ENCODE measurements around the gene RTN3. TPM values are rescaled to one million over a fixed set of nuclear protein-coding genes. Genes with fewer than 3 reads are reported as not detected.

RTN3 gene
- total and polyA plus RNA-seq, 9 of the 15 experiments (the other 6 are each of a cell fraction or from before 2014, with no cell fraction given): 41.6 to 169 (median 93.5) TPM

DNA sequence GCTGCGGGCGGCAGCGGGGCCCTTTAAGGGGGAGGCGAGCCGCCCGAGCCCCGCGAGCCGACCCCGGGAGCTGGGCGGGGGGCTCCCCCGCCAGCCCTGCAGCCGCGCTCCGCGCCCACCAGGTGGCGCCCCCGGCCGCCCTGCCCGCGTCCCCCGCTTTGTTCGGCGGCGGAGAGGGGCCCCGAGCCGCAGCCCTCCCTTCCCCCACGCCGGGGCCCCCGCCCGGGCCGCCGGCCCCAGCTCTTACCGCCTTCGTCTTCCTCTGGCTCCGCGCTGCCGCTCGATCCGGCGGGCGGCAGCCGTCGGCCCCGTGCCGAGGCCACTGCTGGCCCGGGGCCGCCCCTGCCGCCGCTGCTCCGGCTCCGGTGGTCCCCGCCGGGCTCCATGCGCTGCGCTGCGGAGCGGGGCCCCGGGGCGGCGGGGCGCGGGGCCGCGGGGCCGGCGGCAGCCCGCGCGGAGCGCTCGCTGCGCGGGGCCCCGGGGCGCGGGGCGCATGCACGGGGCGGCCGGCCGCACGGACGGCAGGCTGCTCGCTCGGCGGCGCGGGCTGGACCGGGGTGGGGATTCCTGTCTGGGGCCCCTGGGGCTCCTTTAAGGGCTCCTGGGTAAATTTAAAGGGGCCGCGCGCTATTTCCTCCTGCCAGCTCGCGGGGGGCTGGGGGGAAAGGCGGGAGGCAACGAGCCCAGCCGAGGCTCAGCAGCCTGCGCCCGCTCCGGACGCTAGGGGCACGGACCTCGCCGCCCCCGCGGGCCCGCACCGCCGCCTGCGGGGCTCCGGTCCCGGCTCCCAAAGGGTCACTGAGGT, 87.1 kb downstream of the RTN3 start, which contains the start of gene ZFTA (continued):
- TF ChIP-seq, protein P1, sequence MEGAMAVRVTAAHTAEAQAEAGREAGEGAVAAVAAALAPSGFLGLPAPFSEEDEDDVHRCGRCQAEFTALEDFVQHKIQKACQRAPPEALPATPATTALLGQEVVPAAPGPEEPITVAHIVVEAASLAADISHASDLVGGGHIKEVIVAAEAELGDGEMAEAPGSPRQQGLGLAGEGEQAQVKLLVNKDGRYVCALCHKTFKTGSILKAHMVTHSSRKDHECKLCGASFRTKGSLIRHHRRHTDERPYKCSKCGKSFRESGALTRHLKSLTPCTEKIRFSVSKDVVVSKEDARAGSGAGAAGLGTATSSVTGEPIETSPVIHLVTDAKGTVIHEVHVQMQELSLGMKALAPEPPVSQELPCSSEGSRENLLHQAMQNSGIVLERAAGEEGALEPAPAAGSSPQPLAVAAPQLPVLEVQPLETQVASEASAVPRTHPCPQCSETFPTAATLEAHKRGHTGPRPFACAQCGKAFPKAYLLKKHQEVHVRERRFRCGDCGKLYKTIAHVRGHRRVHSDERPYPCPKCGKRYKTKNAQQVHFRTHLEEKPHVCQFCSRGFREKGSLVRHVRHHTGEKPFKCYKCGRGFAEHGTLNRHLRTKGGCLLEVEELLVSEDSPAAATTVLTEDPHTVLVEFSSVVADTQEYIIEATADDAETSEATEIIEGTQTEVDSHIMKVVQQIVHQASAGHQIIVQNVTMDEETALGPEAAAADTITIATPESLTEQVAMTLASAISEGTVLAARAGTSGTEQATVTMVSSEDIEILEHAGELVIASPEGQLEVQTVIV (CRISPR knock-in tag; IDR thresholded peaks at IDR 0.05; ENCODE audit: borderline replicate concordance): no peak
- TF ChIP-seq CHD2 (IDR thresholded peaks at IDR 0.05; ENCODE audit: low read depth, low read length) (peak; percentile 30; the same call in 1 of the 2 replicates), SIN3B (IDR thresholded peaks at IDR 0.05; ENCODE audit: low read depth) (peak; percentile 49), ZBTB7A (IDR thresholded peaks at IDR 0.05; ENCODE audit: borderline replicate concordance, control insufficient read depth, low read depth, low read length) (peak; percentile 99), SP2 (IDR thresholded peaks at IDR 0.05; ENCODE audit: extremely low read depth, low read depth, low read length, poor library complexity, severe bottlenecking) (no peak), ZFP30 (CRISPR knock-in tag; IDR thresholded peaks at IDR 0.05; ENCODE audit: borderline replicate concordance) (no peak), ILF3 (IDR thresholded peaks at IDR 0.05; ENCODE audit: borderline replicate concordance) (0 out of 2 replicates have a peak, but pooled peaks have one; percentile 18), IRF2 (CRISPR knock-in tag; IDR thresholded peaks at IDR 0.05) (no peak), RAD21 (CRISPR knock-in tag; conservative IDR thresholded peaks at IDR 0.05 in 1 of 2, IDR thresholded peaks at IDR 0.05 in 1 of 2) (peak in 1 of 2 experiments; percentile 76; a peak in 3 of 4 replicates), GATAD2B (IDR thresholded peaks at IDR 0.05; ENCODE audit: borderline replicate concordance) (peak; percentile 77), NCOA6 (IDR thresholded peaks at IDR 0.05) (peak; percentile 51; the same call in 1 of the 2 replicates)
- TF ChIP-seq, protein P2, sequence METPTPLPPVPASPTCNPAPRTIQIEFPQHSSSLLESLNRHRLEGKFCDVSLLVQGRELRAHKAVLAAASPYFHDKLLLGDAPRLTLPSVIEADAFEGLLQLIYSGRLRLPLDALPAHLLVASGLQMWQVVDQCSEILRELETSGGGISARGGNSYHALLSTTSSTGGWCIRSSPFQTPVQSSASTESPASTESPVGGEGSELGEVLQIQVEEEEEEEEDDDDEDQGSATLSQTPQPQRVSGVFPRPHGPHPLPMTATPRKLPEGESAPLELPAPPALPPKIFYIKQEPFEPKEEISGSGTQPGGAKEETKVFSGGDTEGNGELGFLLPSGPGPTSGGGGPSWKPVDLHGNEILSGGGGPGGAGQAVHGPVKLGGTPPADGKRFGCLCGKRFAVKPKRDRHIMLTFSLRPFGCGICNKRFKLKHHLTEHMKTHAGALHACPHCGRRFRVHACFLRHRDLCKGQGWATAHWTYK (CRISPR knock-in tag; IDR thresholded peaks at IDR 0.05): 0 out of 2 replicates have a peak, but pooled peaks have one; percentile 18
- TF ChIP-seq, protein P3, sequence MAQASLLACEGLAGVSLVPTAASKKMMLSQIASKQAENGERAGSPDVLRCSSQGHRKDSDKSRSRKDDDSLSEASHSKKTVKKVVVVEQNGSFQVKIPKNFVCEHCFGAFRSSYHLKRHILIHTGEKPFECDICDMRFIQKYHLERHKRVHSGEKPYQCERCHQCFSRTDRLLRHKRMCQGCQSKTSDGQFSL (CRISPR knock-in tag; IDR thresholded peaks at IDR 0.05): no peak
- TF ChIP-seq, protein P3 (tag; IDR thresholded peaks at IDR 0.05): peak in 1 of 2 experiments; percentile 12; a peak in 1 of 4 replicates
- TF ChIP-seq, protein P4, sequence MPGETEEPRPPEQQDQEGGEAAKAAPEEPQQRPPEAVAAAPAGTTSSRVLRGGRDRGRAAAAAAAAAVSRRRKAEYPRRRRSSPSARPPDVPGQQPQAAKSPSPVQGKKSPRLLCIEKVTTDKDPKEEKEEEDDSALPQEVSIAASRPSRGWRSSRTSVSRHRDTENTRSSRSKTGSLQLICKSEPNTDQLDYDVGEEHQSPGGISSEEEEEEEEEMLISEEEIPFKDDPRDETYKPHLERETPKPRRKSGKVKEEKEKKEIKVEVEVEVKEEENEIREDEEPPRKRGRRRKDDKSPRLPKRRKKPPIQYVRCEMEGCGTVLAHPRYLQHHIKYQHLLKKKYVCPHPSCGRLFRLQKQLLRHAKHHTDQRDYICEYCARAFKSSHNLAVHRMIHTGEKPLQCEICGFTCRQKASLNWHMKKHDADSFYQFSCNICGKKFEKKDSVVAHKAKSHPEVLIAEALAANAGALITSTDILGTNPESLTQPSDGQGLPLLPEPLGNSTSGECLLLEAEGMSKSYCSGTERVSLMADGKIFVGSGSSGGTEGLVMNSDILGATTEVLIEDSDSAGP (CRISPR knock-in tag; IDR thresholded peaks at IDR 0.05): peak; percentile 95

Measured in K562 (cell line).